ENCODE data around the gene PARVA.

GRCh38 chr11:12560861-12561260, 183.5 kb downstream of the PARVA start:
- no peak for TF ChIP-seq EP300 (IDR thresholded peaks at IDR 0.05; ENCODE audit: borderline replicate concordance)
- TF ChIP-seq TAF1 (IDR thresholded peaks at IDR 0.05; ENCODE audit: low read depth), result no peak
- TF ChIP-seq CEBPB (IDR thresholded peaks at IDR 0.05), result no peak
- TF ChIP-seq, protein P1, sequence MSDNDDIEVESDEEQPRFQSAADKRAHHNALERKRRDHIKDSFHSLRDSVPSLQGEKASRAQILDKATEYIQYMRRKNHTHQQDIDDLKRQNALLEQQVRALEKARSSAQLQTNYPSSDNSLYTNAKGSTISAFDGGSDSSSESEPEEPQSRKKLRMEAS (IDR thresholded peaks at IDR 0.05), result no peak
- TF ChIP-seq TEAD4 (IDR thresholded peaks at IDR 0.05), result no peak
- TF ChIP-seq RAD21 (IDR thresholded peaks at IDR 0.05; ENCODE audit: low read depth), result no peak
- TF ChIP-seq EGR1 (IDR thresholded peaks at IDR 0.05), result no peak
- TF ChIP-seq YY1 (IDR thresholded peaks at IDR 0.05; ENCODE audit: low read depth), result no peak

Measured in Ishikawa (cell line).